ENCODE data around the gene OR6V1.

GRCh38 chr7:143027683-143028082 is 24.5 kb upstream of the OR6V1 start:
- no peak for TF ChIP-seq POLR2A (IDR thresholded peaks at IDR 0.05)
- no peak for TF ChIP-seq CTCF (IDR thresholded peaks at IDR 0.05)

All from adrenal gland (tissue), 5 donors.